Mammary epithelial cell (primary cell): Measurements from ENCODE around the gene ANKRD55.

Experiments used
- CTCF ChIP-seq, 2 donors: IDR thresholded peaks in 1 of 2; conservative IDR thresholded peaks in 1 of 2; 2 replicates each; pipeline ENCODE4 v1.5.1; 2011 to 2012; ENCODE audit warnings: inconsistent platforms in 2 of 2, low read length in 2 of 2, mild to moderate bottlenecking in 2 of 2, control low read depth in 1 of 2, low read depth in 1 of 2; ENCODE audit not compliant: insufficient read depth in 1 of 2; ENCODE audit errors: extremely low read depth in 1 of 2
- EZH2 ChIP-seq: IDR thresholded peaks from 2 replicates; pipeline ENCODE4 v1.6.1; 2012; ENCODE audit warnings: low read length, inconsistent platforms, borderline replicate concordance

- TF ChIP-seq CTCF (conservative IDR thresholded peaks at IDR 0.05 in 1 of 2, IDR thresholded peaks at IDR 0.05 in 1 of 2; ENCODE audit: extremely low read depth in 1 of 2, insufficient read depth in 1 of 2, low read depth in 1 of 2, low read length in 2 of 2) = no peak
- TF ChIP-seq EZH2 = no peak
Measured at GRCh38 chr5:56178823-56179222, 54.3 kb downstream of the ANKRD55 start.
